Articular chondrocyte of knee joint (primary cell): Measurements from ENCODE around the gene SAP30L. TPM values are rescaled to one million over a fixed set of nuclear protein-coding genes. Genes with fewer than 3 reads are reported as not detected.

ENCODE experiments used
- total RNA-seq: library from RNA; depleted of rRNA; stranded (reverse); fragments of >200 nt; gene quantifications from 2 replicates; pipeline ENCODE4 v1.2.3, GENCODE V29; 2012

Gene SAP30L
- 24.3 and 27.3 TPM in 2 replicates for total RNA-seq

GRCh38 chr5:154445422-154446194, at the start of gene SAP30L:
TSS of gene SAP30L (plus strand) at chr5:154445997. CDS start at chr5:154446605, 608 bp downstream.

GRCh38 chr5:154478224-154478565, 32.4 kb downstream of the SAP30L start, which contains the start of gene HAND1:
TSS of gene HAND1 (minus strand) at chr5:154478227. CDS start at chr5:154478008, 219 bp downstream.

Other genes starting within 250 kb of the SAP30L start
- gene HAND1, start 32.2 kb downstream of the SAP30L start, total RNA-seq, result not detected in 2 replicates